Activated CD8-positive, alpha-beta memory T cell treated with anti-CD3 and anti-CD28 coated beads, Interleukin-2, amount 50 U/mL, for 1 hour (primary cell): ENCODE data around the gene ZFAND3.

Experiments
- DNase-seq: peaks from one replicate; pipeline ENCODE4 v3.0.0-alpha.2; 2020; ENCODE audit errors: extremely low read depth

The ZFAND3 gene

GRCh38 chr6:37894585-37894984 lies 75.1 kb downstream of the ZFAND3 start:
- DNase-seq = no peak

GRCh38 chr6:37897321-37897720 lies 77.8 kb downstream of the ZFAND3 start:
- no peak for DNase-seq

DNA sequence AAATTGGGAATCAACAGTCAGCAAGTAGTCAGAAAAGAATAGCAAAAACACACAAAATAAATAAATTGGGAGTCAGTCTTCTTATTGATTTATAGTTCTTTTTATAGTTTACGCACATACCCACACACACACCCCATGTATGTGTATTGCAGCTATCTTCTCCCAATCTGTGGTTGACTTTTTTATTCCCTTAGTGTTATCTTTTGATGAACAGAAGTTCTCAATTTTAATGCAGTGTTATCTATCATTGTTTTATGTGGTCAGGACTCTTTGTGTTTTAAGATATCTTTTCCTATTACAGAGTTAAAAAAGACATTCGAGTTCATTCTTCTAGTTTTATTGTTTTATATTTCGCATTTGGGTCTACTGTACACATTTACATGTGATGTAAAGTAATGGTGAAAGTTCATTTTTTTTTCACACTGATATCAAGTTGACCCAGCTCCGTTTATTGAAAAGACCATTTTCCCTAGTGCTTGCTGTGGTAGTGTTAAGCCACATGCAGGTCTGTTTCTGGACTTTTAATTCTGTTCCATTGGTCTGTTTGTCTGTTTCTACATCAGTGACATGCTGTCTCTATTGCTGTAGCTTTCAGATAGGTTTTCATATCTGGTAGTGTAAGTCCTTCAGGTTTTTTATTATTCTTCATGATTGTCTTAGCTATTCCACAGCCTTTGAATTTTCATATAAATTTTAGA lies 78.4 kb downstream of the ZFAND3 start:
- no peak for DNase-seq

DNA sequence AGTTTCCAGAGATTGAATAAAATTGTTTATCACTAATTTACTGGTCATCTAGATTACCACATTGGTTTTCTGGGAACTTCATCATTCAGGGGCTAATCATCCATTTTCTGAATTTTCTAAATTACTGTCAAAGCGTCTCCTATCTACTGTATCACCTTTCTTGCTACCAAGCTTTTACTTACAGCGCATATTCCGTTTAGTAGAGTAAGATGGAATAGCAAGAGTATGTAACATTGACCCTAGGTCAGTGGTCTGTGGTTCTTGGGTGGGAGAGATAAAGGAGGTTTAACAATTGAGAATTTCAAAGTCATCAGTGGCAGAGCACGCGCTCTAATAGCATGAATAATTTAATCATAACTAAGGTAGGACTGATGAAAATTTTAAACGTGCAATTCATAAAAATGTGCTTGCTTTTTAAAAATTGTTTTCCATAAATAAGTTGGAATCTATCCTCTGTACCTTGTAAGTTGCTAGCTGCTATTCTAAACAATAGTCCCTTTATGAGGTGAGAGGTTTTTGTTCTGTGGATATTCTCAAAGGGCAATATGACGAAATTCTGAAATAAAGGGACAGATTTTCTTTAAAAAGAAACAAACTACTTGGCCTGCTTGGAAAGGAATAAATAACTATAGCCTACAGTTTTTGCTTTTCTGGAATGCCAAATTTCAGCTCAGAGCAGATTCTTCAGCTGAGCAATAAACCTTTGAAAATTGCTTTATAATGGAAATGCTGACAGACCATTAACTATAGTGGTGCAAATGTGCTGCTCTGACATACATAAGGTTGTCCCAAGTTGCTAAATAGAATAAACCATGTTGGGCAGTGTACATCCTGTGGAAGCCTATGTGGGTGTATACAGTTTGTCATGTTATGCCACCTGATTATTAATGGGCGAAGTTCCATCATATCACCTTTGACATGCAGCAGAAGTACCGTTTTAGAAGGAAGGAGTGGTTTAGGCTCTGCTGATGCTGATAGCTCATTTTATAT lies 84.1 kb downstream of the ZFAND3 start:
- no peak for DNase-seq

GRCh38 chr6:37904590-37904989 lies 85.1 kb downstream of the ZFAND3 start:
- DNase-seq = no peak

GRCh38 chr6:37906121-37906520 lies 86.6 kb downstream of the ZFAND3 start:
- DNase-seq = no peak

DNA sequence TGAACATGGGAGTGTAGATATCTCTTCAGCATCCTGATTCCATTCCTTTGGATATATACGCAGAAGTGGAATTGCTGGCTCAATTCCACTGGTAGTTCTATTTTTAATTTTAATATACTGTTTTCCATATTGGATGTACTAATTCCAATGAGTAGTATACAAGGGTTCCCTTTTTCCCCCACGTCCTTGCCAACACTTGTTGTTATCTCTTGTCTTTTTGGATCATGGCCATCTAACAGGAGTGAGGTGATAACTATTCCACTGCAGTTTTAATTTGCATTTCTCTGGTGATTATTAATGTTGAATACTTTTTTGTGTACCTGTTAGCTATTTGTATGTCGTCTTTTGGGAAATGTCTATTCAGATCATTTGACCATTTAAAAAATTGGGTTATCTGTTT lies 91.5 kb downstream of the ZFAND3 start:
- no peak for DNase-seq

DNA sequence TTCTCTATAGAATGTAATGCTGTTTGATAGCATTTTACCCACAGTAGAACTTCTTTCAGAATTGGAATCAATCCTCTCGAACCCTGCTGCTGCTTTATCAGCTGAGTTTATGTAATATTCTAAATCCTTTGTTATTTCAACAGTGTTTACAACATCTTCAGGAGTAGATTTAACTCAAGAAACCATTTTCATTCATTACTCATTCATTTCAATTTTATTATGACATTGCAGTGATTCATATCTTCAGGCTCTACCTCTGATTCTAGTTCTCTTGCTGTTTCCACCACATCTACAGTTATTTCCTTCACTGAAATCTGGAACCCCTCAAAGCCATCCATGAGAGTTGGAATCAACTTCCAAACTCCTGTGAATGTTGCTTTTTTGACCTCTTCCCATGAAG lies 93.7 kb downstream of the ZFAND3 start:
- DNase-seq = no peak

GRCh38 chr6:37915463-37915862 lies 95.9 kb downstream of the ZFAND3 start:
- no peak for DNase-seq

GRCh38 chr6:37916149-37916548 lies 96.6 kb downstream of the ZFAND3 start:
- DNase-seq = no peak

DNA sequence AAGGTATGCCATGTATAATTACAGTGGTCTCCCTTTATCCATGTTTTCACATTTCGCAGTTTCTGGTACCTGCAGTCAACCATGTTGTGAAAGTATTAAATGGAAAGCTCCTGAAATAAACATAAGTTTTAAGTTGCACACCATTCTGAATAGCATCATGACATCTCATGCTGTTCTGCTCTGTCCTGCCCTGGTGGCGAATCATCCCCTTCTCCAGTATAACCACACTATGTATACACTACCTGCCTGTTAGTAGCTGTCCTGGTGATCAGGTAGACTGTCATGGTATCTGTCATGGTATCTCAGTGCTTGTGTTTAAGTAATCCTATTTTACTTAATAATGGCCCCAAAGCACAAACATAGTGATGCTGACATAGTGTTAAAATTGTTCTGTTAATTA lies 97.1 kb downstream of the ZFAND3 start:
- no peak for DNase-seq

DNA sequence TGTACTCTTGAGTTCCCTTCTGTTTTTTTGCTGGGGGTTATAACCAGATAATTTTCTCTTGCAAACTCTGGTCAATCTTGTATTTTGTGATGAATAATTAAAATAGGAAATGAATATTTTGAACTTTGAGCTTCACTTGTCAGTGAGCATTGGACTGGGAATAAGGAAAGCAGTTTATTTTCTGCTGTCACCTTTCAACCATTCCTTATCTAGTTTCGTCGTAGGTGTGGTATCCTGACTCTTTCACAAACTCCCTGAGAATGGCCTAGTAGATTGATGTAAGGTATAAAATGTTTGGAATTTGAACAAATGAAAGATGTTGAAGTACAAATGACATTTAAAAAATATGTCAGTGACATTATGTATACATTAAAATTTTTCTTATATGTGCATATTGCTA lies 98.0 kb downstream of the ZFAND3 start:
- no peak for DNase-seq

- DNase-seq = no peak
Measured at GRCh38 chr6:37919417-37920157, 100.1 kb downstream of the ZFAND3 start.

GRCh38 chr6:37920667-37921066 lies 101.1 kb downstream of the ZFAND3 start:
- DNase-seq = no peak

DNA sequence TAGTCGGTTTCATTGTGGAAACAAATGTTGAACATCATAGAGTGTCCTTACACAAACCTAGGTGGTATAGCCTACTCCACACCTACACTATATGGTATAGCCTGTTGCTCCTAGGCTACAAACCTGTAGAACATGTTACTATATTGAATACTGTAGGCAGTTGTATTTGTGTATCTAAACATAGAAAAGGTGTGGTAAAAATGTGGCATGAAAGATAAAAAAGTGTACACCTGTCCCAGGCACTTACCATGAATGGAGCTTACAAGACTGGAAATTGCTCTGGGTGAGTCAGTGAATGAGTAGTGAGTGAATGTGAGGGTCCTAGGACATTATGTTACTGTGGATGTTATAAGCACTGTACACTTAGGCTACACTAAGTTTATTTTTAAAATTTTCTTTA lies 103.0 kb downstream of the ZFAND3 start:
- no peak for DNase-seq

GRCh38 chr6:37923514-37923913 lies 104.0 kb downstream of the ZFAND3 start:
- DNase-seq = no peak

GRCh38 chr6:37926661-37927060 lies 107.1 kb downstream of the ZFAND3 start:
- no peak for DNase-seq

DNA sequence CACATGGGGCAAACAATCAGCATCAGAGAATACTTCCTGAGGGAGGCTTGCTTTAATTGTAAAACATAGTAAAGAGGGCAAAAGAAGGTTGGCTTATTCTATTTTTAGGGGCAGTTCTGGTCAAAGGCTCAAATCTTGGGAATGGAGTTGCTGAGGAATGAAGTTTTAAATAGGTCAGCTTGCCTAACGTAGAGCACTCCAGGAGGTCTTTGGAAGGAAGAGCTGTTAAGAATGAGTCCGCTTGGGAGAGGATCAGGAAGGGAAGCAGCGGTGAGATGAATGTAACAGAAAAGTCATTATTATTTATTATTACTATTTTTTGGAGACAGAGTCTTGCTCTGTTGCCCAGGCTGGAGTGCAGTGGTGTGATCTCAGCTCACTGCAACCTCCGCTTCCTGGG lies 108.7 kb downstream of the ZFAND3 start:
- no peak for DNase-seq

GRCh38 chr6:37930288-37930971 lies 110.9 kb downstream of the ZFAND3 start:
- DNase-seq = no peak

- DNase-seq = no peak
Measured at GRCh38 chr6:37931066-37931465, 111.5 kb downstream of the ZFAND3 start.

DNA sequence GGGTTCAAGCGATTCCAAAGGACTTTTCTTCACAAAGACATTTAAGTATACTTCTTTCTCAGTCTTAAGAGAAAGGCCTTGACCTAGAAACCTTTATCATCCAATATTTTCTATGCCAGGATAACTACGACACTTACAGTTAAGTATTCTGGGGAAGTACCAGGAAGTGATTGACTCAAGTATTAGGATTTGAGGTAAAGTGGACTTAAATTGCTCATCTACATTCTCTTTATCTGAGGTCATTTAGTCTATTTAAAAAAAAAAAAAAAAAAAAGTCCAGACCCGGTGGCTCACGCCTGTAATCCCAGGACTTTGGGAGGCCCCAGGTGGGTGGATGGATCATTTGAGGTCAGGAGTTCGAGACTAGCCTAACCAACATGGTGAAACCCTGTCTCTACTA lies 114.7 kb downstream of the ZFAND3 start:
- DNase-seq = no peak

DNA sequence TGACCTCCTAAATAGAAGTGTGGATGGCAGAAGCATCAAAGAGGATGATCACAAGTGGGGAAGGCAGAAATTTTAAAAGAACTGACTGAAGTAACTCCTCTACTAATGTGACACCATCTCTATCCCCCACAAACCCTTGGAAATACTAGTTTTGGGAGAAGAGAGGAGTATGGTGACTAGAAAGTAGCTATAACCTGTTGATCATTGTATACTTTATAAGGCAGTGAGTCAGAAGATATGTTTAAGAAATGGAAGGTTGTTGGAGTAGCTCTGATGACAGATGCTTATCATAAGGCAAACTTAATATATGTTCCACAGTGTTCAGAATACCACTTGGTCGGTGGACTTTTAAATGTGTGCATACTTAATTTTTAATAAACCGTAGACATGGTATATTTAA lies 116.6 kb downstream of the ZFAND3 start:
- no peak for DNase-seq
